ENCODE data around the gene FBXL17. TPM values are rescaled to one million over a fixed set of nuclear protein-coding genes. Genes with fewer than 3 reads are reported as not detected.

Gene FBXL17
- total RNA-seq, 5 donors from 2014 or later (not counting 1 experiment from before 2014, with no cell fraction given) = 20.4 to 30.1 (median 22.1) TPM

DNA sequence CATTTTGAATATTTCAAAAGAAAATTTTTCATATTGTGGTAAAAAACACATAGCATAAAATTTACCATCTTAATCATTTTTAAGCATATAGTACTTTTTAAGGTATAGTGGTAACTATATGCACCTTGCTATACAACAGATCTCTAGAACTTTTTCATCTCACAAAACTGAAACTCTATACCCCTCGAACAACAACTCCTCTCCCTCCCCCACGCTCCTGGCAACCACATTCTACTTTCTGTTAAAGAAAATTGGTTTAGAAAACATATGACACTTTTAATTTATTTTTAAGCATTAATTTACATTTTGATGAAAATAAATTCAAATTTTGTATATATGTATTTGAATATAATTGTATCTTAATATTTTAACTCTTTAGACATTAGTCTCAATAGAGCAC is 563.9 kb downstream of the FBXL17 start:
- no peaks in the 10 kb centered on the region for H3K4me1 ChIP-seq (ENCODE audit: control insufficient read depth in 1 of 2, extremely low read depth in 1 of 2, insufficient read depth in 2 of 2, low read length in 2 of 2)
- H3K36me3 Mint-ChIP-seq = no peaks in the 10 kb centered on the region
- ChIA-PET CTCF (no interaction called here), POLR2A (no interaction called here)
- no peak overlapping the region for H3K4me3 ChIP-seq (ENCODE audit: control insufficient read depth in 1 of 2, extremely low read depth in 1 of 2, low read length in 1 of 2)
- DNase-seq = no peak
- no peak overlapping the region for H3K4me3 Mint-ChIP-seq
- no peaks in the 10 kb centered on the region for H3K27me3 ChIP-seq (replicated peaks in 1 of 2; ENCODE audit: control insufficient read depth in 2 of 2, extremely low read depth in 1 of 2, insufficient read depth in 2 of 2, low read length in 1 of 2)
- WGBS (ENCODE audit: insufficient coverage) = no CpG with 5 or more reads among the region's 2 CpGs
- H3K9me3 Mint-ChIP-seq = no peaks in the 10 kb centered on the region
- no peak overlapping the region for H3K27ac Mint-ChIP-seq
- H3K27me3 Mint-ChIP-seq = no peaks in the 10 kb centered on the region
- no peaks in the 10 kb centered on the region for H3K36me3 ChIP-seq (ENCODE audit: control insufficient read depth in 2 of 2, extremely low read depth in 1 of 2, insufficient read depth in 1 of 2, low read length in 1 of 2)
- H3K4me1 Mint-ChIP-seq = no peaks in the 10 kb centered on the region
- no peak overlapping the region for H3K27ac ChIP-seq (ENCODE audit: low read length)
- ATAC-seq (replicated peaks in 1 of 4) = no peak
- H3K9me3 ChIP-seq = no peaks in the 10 kb centered on the region

DNA sequence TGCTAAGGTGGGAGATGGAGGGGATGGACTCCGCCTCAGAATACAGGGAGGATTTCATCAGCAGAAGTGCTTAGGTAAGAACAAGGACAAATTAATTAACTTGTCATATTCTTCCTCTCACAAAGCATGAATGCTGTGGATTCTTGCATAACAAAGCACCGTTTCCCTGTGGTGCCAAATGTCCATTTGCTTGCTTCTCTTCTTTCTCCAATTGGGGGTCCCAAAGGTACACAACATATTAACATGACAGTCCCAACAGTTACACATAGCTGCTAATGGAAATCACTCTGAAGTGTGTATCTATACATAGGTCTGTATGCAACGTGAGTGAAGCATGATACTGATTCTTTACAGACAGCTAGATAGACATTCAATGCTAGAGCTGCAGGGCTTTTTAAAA is 564.5 kb downstream of the FBXL17 start:
- no CpG with 5 or more reads among the region's 3 CpGs for WGBS (ENCODE audit: insufficient coverage)
- ChIA-PET POLR2A (no interaction called here), CTCF (no interaction called here)
- no peak overlapping the region for H3K27ac Mint-ChIP-seq
- H3K27ac ChIP-seq (ENCODE audit: low read length) = no peak overlapping the region
- ATAC-seq (replicated peaks in 1 of 4) = no peak
- no peaks in the 10 kb centered on the region for H3K4me1 Mint-ChIP-seq
- H3K27me3 ChIP-seq (replicated peaks in 1 of 2; ENCODE audit: control insufficient read depth in 2 of 2, extremely low read depth in 1 of 2, insufficient read depth in 2 of 2, low read length in 1 of 2) = no peaks in the 10 kb centered on the region
- no peaks in the 10 kb centered on the region for H3K36me3 Mint-ChIP-seq
- DNase-seq = no peak
- no peaks in the 10 kb centered on the region for H3K27me3 Mint-ChIP-seq
- no peaks in the 10 kb centered on the region for H3K9me3 ChIP-seq
- H3K9me3 Mint-ChIP-seq = no peaks in the 10 kb centered on the region
- H3K4me1 ChIP-seq (ENCODE audit: control insufficient read depth in 1 of 2, extremely low read depth in 1 of 2, insufficient read depth in 2 of 2, low read length in 2 of 2) = no peaks in the 10 kb centered on the region
- no peaks in the 10 kb centered on the region for H3K36me3 ChIP-seq (ENCODE audit: control insufficient read depth in 2 of 2, extremely low read depth in 1 of 2, insufficient read depth in 1 of 2, low read length in 1 of 2)
- no peak overlapping the region for H3K4me3 Mint-ChIP-seq
- H3K4me3 ChIP-seq (ENCODE audit: control insufficient read depth in 1 of 2, extremely low read depth in 1 of 2, low read length in 1 of 2) = no peak overlapping the region

DNA sequence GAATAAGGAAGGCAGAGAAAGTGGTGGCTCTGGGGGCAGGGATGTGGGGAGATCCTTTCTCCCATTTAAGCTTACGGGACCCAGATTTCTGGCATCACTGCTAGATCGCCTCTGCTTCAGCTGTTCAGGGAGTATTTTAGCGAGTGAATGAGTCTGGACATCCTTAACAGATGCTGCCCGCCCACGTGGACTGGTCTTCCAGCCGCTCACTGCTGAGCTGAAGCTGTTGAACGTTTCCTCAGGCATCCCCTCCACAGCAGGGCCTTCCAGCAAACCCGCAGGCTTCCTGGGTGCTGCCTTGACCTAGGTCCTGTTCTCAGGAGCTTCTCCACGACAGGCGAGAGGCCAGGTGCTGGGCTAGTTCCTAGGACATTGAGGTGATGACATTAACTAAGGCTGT is 566.8 kb downstream of the FBXL17 start:
- CTCF ChIA-PET = no interaction called here
- DNase-seq = no peak
- Mint-ChIP-seq H3K9me3 (no peaks in the 10 kb centered on the region), H3K4me3 (no peak overlapping the region), H3K36me3 (no peaks in the 10 kb centered on the region), H3K27ac (no peak overlapping the region), H3K4me1 (no peaks in the 10 kb centered on the region), H3K27me3 (no peaks in the 10 kb centered on the region)
- H3K9me3 ChIP-seq = no peaks in the 10 kb centered on the region
- no peak overlapping the region for H3K4me3 ChIP-seq (ENCODE audit: control insufficient read depth in 1 of 2, extremely low read depth in 1 of 2, low read length in 1 of 2)
- no peaks in the 10 kb centered on the region for H3K4me1 ChIP-seq (ENCODE audit: control insufficient read depth in 1 of 2, extremely low read depth in 1 of 2, insufficient read depth in 2 of 2, low read length in 2 of 2)
- POLR2A ChIA-PET = no interaction called here
- no peak overlapping the region for H3K27ac ChIP-seq (ENCODE audit: low read length)
- H3K36me3 ChIP-seq (ENCODE audit: control insufficient read depth in 2 of 2, extremely low read depth in 1 of 2, insufficient read depth in 1 of 2, low read length in 1 of 2) = no peaks in the 10 kb centered on the region
- 88% methylated on average over 9 of the region's 10 CpGs for whole genome bisulfite sequencing (ENCODE audit: insufficient coverage)
- H3K27me3 ChIP-seq (replicated peaks in 1 of 2; ENCODE audit: control insufficient read depth in 2 of 2, extremely low read depth in 1 of 2, insufficient read depth in 2 of 2, low read length in 1 of 2) = no peaks in the 10 kb centered on the region
- ATAC-seq (replicated peaks in 1 of 4) = no peak

DNA sequence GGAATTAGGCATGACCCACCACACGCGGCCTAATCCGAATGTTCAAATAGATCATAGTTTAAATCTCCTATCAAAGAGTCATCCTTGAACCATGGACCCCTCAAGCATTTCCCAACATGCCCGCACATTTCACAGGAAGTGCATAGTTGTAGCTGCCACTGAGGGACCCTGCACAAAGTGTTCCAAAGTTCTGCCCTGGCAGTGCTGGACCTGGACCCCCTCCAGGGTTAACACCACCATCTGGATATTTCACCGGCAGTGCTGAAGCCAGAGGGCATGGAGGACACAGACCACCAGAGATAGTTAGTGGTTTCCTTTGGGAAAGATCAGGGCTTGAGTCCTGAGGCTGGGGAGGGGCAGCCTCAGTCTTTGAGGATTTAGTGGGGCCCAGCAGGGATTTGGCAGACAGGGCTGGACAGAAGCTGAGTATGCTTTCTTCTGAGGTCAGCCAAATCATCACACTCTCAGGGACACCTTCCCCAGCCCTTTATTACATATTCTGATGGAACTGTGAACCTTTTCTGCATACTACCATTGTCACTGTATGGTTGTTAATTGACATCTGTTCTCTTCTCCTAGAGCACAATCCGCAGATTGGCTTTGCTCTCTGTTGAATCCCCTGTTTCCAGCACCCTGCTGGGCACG is 567.6 kb downstream of the FBXL17 start:
- no peaks in the 10 kb centered on the region for H3K4me1 ChIP-seq (ENCODE audit: control insufficient read depth in 1 of 2, extremely low read depth in 1 of 2, insufficient read depth in 2 of 2, low read length in 2 of 2)
- Mint-ChIP-seq H3K9me3 (no peaks in the 10 kb centered on the region), H3K27me3 (no peaks in the 10 kb centered on the region), H3K27ac (no peak overlapping the region), H3K4me3 (no peak overlapping the region), H3K4me1 (no peaks in the 10 kb centered on the region), H3K36me3 (no peaks in the 10 kb centered on the region)
- H3K27ac ChIP-seq (ENCODE audit: low read length) = no peak overlapping the region
- DNase-seq (no peak), ATAC-seq (replicated peaks in 1 of 4) (no peak)
- H3K36me3 ChIP-seq (ENCODE audit: control insufficient read depth in 2 of 2, extremely low read depth in 1 of 2, insufficient read depth in 1 of 2, low read length in 1 of 2) = no peaks in the 10 kb centered on the region
- ChIA-PET CTCF (no interaction called here), POLR2A (no interaction called here)
- H3K27me3 ChIP-seq (replicated peaks in 1 of 2; ENCODE audit: control insufficient read depth in 2 of 2, extremely low read depth in 1 of 2, insufficient read depth in 2 of 2, low read length in 1 of 2) = no peaks in the 10 kb centered on the region
- WGBS (ENCODE audit: insufficient coverage) = 83% methylated on average over 1 of the region's 7 CpGs
- H3K4me3 ChIP-seq (ENCODE audit: control insufficient read depth in 1 of 2, extremely low read depth in 1 of 2, low read length in 1 of 2) = no peak overlapping the region
- no peaks in the 10 kb centered on the region for H3K9me3 ChIP-seq

DNA sequence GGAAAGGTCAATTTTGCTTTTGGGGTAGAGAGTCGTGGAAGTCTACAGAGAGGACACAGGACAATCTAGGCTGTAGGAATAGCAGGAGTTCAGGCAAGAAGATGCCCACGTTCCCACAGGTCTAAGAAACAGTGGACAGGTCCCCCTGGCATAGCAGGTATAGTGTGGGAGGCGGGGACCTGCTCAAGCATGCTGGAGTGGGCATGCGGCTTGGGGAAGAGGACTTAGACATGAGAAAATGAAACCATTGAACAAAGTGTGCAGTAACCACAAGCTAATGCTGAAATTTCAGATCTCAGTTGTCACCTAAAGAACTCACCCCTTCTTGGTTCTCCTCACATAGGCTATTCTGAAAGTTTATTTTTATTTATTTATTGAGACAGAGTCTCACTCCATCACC is 568.3 kb downstream of the FBXL17 start:
- CTCF ChIA-PET = no interaction called here
- no peak overlapping the region for H3K27ac ChIP-seq (ENCODE audit: low read length)

DNA sequence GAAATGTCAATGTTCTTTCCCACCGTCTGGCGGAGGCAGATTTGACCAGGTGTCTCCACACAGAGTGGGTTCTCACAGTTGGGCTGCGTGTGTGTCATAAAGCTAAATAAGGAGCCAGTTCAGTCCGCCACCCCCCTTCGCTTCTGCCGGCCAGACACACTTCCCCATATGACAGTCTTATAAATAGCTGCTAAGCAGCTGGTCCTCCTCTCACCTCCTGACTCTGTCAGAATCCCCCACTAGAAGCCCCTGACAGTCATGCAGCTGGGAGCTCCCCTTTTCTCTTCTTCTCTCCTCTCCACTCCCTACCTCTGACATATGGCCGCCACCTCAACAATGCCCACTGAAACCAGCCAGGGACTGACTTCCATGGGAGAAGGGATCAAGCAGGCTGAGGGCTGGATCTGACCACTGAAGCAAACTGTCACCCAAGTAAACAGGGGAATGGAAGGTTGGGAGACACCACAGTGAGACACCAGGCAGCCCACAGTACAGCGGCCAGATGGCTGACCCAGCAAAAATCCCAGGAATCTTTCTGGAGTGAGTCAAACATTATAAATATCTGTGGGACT is 569.2 kb downstream of the FBXL17 start:
- Histone ChIP-seq H3K4me3 (ENCODE audit: control insufficient read depth in 1 of 2, extremely low read depth in 1 of 2, low read length in 1 of 2) (no peak overlapping the region), H3K27me3 (replicated peaks in 1 of 2; ENCODE audit: control insufficient read depth in 2 of 2, extremely low read depth in 1 of 2, insufficient read depth in 2 of 2, low read length in 1 of 2) (no peaks in the 10 kb centered on the region), H3K9me3 (no peaks in the 10 kb centered on the region), H3K27ac (ENCODE audit: low read length) (no peak overlapping the region), H3K4me1 (ENCODE audit: control insufficient read depth in 1 of 2, extremely low read depth in 1 of 2, insufficient read depth in 2 of 2, low read length in 2 of 2) (no peaks in the 10 kb centered on the region), H3K36me3 (ENCODE audit: control insufficient read depth in 2 of 2, extremely low read depth in 1 of 2, insufficient read depth in 1 of 2, low read length in 1 of 2) (no peaks in the 10 kb centered on the region)
- POLR2A ChIA-PET = no interaction called here
- Mint-ChIP-seq H3K4me1 (no peaks in the 10 kb centered on the region), H3K27me3 (no peaks in the 10 kb centered on the region), H3K9me3 (no peaks in the 10 kb centered on the region), H3K27ac (no peak overlapping the region), H3K36me3 (no peaks in the 10 kb centered on the region), H3K4me3 (no peak overlapping the region)
- DNase-seq (no peak), ATAC-seq (replicated peaks in 1 of 4) (no peak)
- CTCF ChIA-PET = no interaction called here
- 72% methylated on average over 5 of the region's 8 CpGs for WGBS (ENCODE audit: insufficient coverage)

More for the DNA sequence above, 568.3 kb downstream of the FBXL17 start:
- no peaks in the 10 kb centered on the region for H3K9me3 Mint-ChIP-seq
- H3K36me3 ChIP-seq (ENCODE audit: control insufficient read depth in 2 of 2, extremely low read depth in 1 of 2, insufficient read depth in 1 of 2, low read length in 1 of 2) = no peaks in the 10 kb centered on the region
- H3K4me3 ChIP-seq (ENCODE audit: control insufficient read depth in 1 of 2, extremely low read depth in 1 of 2, low read length in 1 of 2) = no peak overlapping the region
- no peak for ATAC-seq (replicated peaks in 1 of 4)
- H3K27me3 Mint-ChIP-seq = no peaks in the 10 kb centered on the region
- H3K27me3 ChIP-seq (replicated peaks in 1 of 2; ENCODE audit: control insufficient read depth in 2 of 2, extremely low read depth in 1 of 2, insufficient read depth in 2 of 2, low read length in 1 of 2) = no peaks in the 10 kb centered on the region
- no peak overlapping the region for H3K4me3 Mint-ChIP-seq
- DNase-seq = no peak
- 100% methylated on average over 3 of the region's 4 CpGs for WGBS (ENCODE audit: insufficient coverage)
- H3K4me1 ChIP-seq (ENCODE audit: control insufficient read depth in 1 of 2, extremely low read depth in 1 of 2, insufficient read depth in 2 of 2, low read length in 2 of 2) = no peaks in the 10 kb centered on the region
- H3K27ac Mint-ChIP-seq = no peak overlapping the region
- no peaks in the 10 kb centered on the region for H3K36me3 Mint-ChIP-seq
- no peaks in the 10 kb centered on the region for H3K4me1 Mint-ChIP-seq
- POLR2A ChIA-PET = no interaction called here
- no peaks in the 10 kb centered on the region for H3K9me3 ChIP-seq
